Islet precursor cell (in vitro differentiated cells): ENCODE measurements around the gene CACNA2D3.
"Not testable (repeated sequence)": the region's sequence is repeated elsewhere in the genome, so short reads cannot be mapped to it uniquely, and the experiment has no call there.

ENCODE experiments used
- DNase-seq: peaks from one replicate; pipeline ENCODE4 v3.0.0-alpha.2; 2018

CACNA2D3 gene

GRCh38 chr3:54593653-54594052 is 471.3 kb downstream of the CACNA2D3 start:
- no peak for DNase-seq

GRCh38 chr3:54596087-54596486 is 473.7 kb downstream of the CACNA2D3 start:
- DNase-seq: no peak

GRCh38 chr3:54599716-54600115 is 477.4 kb downstream of the CACNA2D3 start:
- DNase-seq: no peak

GRCh38 chr3:54600441-54601204 is 478.3 kb downstream of the CACNA2D3 start:
- DNase-seq: no peak

GRCh38 chr3:54604495-54604894 is 482.1 kb downstream of the CACNA2D3 start:
- no peak for DNase-seq

GRCh38 chr3:54608041-54608440 is 485.7 kb downstream of the CACNA2D3 start:
- DNase-seq: no peak

GRCh38 chr3:54619053-54619452 is 496.7 kb downstream of the CACNA2D3 start:
- peak; percentile 38 for DNase-seq

GRCh38 chr3:54619531-54619930 is 497.2 kb downstream of the CACNA2D3 start:
- DNase-seq: no peak

- no peak for DNase-seq
Measured at GRCh38 chr3:54621184-54621583, 498.8 kb downstream of the CACNA2D3 start.

- no peak for DNase-seq
Measured at GRCh38 chr3:54622678-54623077, 500.3 kb downstream of the CACNA2D3 start.

GRCh38 chr3:54625805-54626787 is 503.7 kb downstream of the CACNA2D3 start:
- no peak for DNase-seq

GRCh38 chr3:54628888-54629441 is 506.6 kb downstream of the CACNA2D3 start:
- DNase-seq: peak; percentile 81

GRCh38 chr3:54630101-54630623 is 507.8 kb downstream of the CACNA2D3 start:
- no peak for DNase-seq

- not testable (repeated sequence) for DNase-seq
Measured at GRCh38 chr3:54631001-54631400, 508.6 kb downstream of the CACNA2D3 start.

- no peak for DNase-seq
Measured at GRCh38 chr3:54631516-54632325, 509.4 kb downstream of the CACNA2D3 start.

GRCh38 chr3:54632326-54632665 is 509.9 kb downstream of the CACNA2D3 start:
- no peak for DNase-seq

- DNase-seq: no peak
Measured at GRCh38 chr3:54632834-54633233, 510.5 kb downstream of the CACNA2D3 start.

- no peak for DNase-seq
Measured at GRCh38 chr3:54633444-54634121, 511.2 kb downstream of the CACNA2D3 start.

- no peak for DNase-seq
Measured at GRCh38 chr3:54634122-54634469, 511.7 kb downstream of the CACNA2D3 start.

- DNase-seq: not testable (repeated sequence)
Measured at GRCh38 chr3:54639790-54640372, 517.5 kb downstream of the CACNA2D3 start.

GRCh38 chr3:54641226-54642014 is 519.1 kb downstream of the CACNA2D3 start:
- DNase-seq: no peak
